Stimulated activated CD4-positive, alpha-beta T cell treated with anti-CD3 and anti-CD28 coated beads, Interleukin-1b, Interleukin-23, amount 100 ng/mL, for 24 hours (primary cell): ENCODE data around the gene ME3.

ENCODE experiments used
- DNase-seq, 4 experiments: peaks; one replicate each; pipeline ENCODE4 v3.0.0-alpha.2; 2020; ENCODE audit warnings: low read depth in 4 of 4, low spot score in 1 of 4

The ME3 gene

DNA sequence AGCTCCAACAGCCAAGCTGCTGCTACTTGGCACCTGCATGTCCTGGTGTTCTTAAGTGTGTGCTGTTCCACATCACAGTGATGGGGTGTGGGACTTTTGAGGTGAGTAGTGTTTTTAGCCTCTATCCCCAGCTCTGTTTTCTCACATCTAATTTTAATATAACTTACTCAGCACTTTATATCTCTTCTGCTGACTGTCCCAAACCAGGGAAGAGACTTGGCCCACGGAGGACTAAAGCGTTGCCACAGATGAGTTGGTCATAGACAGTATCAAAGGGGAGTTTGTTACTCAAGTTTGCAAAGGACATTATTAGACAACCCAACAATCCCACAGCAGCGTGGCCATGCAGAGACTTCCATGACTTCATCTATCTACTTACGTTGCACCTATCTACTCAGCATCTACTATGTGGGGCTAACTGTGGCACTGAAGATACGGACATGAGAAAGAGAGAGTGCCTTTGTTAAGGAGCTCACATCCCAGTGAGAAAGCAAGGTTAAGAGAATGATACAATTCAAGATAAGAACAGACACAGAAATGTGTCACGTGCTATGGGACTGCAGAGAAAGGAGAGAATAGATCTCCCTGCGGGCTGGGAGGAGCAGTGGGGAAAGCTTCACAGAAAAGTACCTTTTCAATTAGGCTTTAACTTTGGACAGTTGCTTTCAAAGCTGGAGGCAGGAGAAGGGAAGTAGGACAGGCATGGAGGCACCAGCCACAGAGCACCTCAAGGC is 82.4 kb downstream of the ME3 start:
- DNase-seq: no peak

DNA sequence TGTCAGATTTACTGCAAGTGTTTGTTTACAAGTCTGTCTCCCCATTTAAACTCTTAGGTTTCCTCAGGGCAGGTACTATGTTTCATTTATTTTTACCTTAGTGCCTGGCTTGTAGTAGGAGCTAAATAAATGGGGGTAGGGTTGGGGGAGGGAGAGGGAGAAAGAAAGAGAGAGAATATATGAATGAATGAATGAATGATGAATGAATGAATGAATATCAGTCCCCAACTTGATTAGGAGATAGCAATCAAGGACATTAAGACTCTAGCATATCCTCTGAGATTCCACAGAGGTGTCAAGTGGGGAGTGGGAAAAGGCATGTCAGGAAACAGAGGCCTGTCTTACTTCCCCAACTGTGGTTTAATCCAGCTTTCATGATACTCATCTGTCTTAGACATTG is 83.2 kb downstream of the ME3 start:
- no peak for DNase-seq

DNA sequence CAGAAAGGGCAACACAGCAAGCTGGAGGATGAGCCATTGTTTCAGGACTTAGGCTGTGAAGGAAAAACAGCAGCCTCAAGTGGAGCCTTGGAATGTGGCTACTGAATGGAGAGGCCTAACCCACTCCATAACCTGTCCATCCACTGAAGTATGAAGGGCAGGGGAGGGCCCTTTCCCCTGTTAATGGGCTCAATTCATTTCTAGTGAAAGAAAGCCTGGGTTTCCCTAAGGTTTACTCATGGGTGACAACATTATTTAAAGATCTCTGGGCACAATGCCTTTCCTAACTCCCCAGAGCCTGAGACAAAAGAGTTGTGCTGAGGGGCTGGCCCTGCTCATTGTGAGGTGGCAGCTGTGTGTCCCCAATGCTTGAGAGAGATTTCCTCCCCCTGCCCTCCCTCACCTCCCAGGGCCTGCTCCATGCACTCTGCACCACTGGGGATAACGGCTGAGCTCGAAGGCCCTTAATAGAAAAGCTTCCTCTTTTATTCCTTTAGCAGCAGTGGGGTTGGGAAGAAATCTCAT is 83.8 kb downstream of the ME3 start:
- no peak for DNase-seq

DNA sequence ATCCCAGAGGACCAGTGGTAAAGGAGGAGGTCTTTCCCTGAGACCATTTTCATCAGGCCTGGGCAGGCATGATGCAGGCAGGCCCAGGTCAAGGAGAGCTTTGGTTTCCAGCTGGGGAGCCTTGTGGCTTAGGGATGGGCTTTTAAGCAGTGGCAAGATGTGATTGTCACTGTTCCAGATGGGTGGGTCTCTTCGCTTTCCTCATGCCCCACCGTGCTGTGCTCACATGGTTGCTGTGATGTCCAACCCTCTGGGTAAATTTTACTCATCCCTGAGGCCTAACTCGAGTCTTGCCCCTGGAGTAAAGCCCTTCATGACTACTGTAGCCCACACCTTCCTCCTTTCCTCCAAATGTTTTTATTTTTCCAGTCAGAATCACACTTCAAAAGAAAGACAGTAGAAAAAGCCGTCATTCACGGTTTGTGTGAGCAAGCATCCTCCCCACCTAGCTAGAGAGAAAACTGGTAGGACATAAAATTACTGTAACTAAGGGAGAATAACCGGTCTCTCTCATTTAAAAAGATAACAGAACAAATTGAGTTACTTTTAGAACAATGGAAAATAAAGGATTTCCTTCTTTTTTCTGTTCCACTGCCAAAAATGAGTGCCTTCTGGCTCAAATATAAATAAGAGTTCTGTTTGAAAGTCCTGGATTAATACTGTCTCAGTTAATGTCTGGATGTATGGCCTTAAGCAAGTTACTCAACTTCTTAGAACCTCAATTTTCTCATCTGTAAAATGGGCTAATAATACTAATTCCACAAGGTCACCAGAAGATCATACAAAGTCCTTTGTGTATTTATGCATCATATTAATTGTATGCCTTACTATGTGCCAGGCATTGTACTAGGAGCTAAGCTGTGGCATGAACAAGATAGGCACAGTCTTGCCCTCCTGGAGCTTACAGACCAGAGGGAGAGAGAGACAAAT is 84.9 kb downstream of the ME3 start:
- no peak for DNase-seq

DNA sequence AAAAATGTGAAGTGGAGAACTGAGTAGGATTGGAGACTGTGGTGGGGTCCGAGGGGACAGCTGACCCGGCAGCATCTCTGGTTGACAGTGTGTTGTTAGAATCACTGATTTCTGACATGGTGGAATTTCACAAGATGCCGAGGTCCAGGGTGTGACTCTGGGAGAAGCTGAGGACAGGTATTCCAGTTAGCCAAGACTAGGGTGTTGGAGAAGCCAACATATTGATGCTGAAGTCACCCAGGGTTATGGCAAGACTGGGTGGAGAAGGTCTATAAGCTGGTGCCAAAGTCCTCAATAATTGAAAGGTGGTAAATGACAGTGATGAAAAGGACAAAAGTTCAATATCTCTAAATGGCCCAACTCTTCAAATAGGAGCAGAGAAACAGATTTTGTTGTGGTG is 86.1 kb downstream of the ME3 start:
- DNase-seq: no peak

DNA sequence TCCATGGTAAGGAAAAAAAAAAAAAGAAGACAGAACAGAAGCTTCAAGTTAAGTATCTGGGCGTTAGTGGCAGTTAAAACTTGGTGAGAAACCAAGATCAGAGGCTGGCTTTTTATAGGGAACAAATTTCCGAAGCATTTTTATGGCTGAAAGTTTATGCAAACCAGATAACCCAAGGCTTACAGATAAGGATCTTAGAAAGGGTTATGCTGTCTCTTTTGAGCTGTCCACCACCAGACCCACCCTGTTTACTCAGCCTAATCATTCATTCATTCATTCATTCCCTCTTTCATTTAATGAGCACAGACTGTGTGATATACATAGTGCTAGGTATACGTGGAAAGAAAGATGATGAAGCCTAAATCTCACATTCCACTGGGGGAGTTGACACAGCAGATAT is 89.5 kb downstream of the ME3 start:
- DNase-seq: no peak

DNA sequence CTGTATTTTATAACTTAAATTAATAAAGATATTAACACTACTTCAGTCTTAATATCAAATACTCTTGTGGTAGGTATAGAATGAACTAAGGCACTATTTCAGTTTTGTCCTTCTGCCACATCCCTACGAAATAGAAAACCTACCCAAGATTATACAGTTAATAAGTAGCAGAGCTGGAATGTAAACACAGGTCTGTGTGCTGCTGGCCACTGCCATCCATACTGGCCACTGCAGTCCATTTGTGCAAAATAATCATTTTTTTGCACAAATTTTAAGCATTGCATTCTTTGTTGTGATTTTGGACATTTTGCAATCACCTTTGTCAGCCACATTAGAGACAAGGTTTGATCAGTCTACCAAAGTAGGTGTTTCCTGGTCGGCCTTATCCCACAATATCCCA is 91.9 kb downstream of the ME3 start:
- no peak for DNase-seq

DNA sequence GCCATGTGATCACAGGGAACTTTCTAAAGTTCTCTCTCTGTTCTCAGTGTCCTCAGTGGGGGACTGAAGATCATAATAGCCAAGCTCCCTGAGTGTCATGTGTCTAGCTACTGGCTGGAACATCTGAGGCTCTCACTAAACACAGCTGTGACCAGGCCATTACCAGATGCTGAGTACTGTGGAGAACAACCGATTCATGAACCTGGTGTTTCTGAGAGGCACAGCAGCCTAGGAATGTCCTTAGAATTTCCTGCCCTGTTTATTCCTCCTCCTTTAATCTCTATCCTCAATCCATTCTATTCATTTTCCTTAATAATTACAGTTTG is 93.0 kb downstream of the ME3 start:
- DNase-seq: no peak

DNA sequence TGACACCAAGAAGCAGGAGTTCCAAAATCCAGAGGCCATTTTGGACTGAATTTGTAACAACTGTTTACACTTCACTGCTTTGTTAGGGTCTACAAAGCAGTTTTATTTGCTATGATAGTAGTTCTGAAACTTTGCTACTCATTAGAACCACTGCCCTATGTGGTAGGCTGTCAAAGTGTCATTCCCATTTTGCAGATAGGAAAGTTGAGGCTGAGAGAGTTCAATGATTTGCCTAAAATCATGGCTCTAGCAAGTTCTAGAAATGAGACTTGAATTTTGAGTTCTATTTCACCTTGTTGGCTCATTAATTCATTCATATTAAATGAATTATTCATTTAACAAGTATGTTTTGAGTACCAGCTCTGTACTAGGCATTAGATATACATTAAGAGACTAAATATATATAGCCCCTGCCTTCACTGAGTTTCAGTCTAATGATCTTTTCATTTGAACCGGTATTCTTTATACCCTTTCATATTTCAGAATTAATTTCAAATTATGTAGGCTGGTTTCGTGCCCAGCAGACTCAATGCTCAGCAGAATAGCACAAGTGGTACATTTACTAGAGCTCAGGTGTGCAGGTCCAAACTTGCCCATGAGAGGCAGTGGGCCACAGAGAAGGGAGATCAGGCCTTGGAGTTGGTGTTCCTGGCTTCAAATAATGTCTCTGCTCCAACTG is 93.5 kb downstream of the ME3 start:
- no peak for DNase-seq

DNA sequence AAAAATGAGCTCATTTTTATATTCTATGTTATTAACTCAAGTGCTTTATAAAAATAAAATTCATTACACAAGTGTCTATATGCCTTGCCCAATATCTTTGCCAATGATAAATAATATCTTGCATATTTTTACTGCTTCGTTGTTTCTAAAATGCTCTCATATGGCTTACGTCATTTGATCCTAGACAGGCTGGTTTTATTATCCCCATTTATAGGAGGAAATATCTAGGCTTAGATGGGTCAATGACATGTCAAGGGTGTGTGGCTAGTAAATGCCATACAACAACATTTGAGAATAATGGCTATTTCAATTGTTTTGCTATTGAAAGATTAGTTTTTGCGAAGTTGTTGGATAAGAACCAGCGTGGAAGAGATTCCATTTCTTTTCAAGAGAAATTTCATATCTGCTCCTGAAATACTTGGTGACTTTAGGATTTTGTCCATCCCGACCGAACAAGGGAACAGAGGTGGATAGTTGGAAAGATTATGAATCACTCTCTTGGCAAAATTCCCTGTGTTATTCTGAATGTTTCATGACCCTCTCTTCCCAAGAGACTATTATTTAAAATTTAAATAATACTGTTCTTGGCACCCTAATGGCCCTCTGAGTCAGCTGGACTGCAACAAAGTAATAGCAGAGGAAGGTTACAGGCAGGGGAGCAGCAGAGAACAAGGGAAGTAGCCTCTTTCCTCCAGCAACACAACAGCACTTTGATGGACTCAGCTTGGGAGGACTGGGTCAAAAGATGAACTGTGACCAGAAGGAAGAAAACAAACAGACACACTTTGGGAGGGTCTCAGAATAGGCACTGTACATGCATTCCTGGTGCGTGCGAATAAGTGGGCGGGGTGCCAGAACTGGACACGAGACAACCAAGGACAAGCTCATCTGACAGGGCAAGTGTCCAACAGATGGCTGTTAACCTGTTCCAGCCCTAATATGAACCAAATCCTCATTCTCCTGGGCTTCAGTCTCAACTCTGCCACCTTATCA is 94.5 kb downstream of the ME3 start:
- DNase-seq: no peak

DNA sequence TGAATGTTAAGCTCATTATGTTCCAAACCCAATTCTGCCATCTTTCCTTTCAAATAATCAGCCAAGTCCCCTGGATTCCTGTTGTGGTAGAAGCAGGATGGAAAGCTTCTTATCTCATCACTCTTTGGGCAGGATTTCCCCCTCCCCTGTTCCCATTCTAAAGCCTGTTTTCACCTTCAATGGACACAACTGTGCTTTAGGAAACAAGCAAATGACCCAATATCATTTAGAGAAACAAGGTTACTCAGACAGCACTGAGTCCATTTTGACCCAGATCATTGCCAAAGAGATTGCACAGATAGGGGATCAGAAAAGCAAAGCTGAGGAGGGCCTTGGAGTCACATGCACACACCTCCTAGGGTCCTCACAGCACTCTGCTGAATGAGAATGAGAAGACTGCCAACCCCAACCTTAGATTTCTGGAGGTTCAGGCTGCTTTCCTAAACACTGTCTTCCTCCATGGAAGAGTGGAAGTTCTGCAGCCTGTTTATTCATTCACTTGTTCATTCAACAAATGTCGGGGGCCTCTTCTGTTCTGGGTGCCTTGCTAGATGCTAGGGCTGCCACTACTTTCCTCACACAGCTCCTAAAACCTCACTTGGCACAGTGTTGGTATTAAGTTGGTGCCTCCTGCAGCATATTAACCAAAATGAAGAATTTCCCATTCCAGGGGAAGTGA is 95.3 kb downstream of the ME3 start:
- no peak for DNase-seq

DNA sequence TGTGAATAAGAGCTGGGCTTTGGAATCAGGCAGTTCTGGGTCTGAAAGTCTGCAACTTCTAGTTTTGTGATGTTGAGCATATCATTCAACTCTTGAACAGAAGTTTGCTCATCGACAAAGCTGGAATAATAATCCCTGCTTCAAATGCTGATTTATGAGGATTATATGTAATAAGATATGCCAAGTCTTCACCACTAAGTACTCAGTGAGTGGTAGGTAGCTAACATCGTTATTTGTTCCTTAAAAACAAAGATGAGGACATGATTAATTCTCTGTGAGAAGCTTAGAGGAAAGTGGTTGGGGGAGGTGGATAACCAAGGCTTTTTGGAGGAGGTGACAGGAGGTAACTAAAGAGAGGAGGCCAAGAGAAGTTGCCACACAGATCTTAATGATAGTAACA is 96.5 kb downstream of the ME3 start:
- DNase-seq: no peak

DNA sequence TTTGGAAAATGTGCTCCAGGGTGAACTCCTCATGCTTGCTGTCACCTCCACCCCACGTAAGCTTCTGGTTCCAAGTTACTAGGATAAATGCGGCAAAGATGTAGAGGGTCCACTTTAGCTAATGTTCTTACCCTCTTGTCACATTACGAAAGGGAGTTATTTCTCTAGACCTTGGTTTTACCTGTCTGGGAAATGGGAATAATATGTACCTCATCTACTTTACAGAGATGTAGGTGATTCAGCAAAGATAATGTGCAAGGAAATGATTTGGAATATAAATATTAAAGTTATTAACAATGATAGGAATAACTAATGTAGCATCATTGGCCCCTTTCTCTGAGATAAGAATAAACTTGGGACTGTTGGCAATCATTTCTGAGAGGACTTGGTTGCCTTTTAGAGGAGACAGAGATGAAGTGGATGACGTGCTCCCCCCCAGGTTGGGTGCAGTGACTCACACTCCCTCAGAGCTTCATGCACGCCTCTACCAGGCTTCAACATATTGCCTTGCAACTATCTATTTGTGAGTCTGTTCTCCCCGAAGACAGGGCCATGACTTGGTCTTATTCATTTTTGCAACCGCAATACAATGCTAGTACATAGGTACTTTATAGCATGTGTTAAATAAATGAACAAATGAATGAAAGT is 97.1 kb downstream of the ME3 start:
- DNase-seq: no peak

DNA sequence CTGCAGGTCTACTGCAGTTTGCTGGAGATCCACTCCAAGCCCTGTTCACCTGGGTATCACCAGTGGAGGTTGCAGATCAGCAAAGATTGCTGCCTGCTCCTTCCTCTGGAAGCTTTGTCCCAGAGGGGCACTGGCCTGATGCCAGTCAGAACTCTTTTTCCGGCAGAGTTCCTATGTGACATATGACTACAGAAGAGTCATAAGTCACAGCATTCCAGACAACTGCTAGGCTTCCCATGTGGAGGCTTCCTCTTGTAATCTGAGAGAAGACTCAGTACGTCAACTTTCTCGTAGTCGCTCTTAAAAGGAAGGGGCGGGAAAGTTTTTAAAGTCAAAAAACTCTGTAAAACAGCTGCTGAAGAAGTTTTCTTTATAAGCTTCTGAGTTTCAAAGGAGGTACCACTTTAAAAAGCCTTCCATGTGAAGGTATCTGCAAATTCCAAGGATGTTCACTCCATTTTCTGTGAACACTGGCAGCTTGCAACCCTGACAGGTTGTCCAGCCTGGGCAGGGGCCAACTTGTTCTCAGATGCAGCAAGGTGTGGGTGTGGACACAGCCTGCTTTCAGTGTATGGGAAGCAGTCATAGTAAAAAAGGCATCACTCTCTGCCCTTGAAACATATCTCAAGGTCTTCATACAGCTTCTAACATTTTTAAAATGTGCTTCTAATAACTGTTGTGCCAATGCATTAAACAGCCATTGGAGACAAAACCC is 97.8 kb downstream of the ME3 start:
- no peak for DNase-seq

DNA sequence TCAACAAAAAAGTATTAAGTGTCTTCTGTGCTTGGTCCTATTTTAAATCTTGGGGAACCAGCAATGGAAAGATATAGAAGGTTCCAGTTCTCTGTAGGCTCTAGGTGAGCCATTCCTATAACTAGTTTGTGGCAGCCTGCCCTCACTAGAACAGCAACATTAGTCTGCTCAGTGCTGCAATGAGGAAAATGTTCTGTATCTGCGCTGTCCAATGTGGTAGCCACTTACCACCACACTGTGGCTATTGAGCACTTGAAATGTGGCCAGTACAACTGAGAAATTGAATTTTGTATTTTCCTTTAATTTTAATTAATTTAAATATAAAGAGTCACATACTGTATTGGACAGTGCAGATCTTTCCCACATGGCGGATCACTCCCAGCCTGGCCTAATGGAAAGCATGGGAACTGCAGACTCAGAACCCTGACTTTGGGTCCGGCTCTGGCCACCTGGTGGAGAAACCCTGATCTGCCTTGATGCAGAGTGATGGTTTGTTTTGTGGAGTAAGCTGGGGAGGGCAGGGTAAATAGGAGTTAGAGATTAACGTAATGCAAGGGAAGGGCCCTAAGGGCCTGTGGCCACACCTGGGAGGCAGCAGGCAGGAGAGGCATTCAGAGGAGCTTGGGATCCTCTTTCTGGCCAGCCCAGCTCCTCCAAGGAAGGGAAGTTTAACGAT is 101.0 kb downstream of the ME3 start:
- DNase-seq: no peak

DNA sequence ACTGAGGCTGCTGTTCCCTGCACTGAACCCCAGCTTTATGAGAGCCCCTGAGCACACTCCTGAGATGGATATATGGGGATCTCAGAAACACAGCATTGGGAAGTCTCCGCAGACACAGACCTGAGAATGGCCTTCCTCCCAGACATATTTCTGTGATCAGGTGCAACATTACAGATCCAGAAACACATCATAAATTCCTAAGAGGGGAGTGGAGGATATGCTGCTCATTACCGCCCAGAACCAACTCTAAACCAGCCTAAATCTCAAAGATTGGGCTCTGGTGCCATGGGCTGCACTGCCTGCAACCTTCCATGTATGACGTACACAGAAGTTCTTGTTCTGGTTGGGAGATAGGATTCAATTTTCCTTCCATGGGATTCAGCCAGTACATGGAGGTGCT is 102.0 kb downstream of the ME3 start:
- DNase-seq: no peak

DNA sequence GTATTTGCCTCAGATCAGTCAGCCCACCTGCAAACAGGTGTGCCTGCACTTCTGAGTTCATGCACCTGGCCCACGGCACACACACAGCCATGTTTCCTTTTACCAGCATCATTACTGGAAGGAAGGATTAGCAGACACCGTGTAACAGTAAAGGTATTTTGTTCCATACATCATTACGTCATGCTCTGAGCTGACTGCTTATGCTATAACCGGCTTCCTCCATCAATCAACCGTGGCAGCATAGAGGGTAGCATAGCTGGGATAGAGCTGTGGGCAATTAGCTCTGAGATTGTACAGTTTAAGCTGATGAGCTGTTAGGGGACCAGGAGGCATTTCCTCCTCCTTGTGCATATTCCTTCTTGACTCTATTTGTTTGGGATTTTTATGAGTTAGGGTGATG is 102.4 kb downstream of the ME3 start:
- DNase-seq: no peak

DNA sequence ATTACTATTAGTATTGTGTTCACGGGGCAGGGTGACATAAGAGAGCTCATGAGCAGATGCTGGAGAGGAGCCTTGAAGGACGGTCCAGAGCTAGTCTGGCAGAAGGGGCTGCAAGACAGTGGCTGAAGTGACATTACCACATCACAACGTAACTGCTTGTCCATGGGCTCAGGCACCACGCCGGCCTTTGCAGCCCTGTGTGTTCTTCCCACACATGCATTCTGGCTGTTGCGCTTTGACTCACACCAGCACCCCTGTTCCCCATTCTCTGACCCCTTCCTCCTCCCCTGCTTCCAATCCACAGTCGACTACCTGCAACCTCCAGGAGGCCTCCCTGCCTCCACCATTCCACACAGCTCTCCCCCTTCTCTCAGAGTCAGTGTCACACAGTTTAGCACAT is 103.3 kb downstream of the ME3 start:
- no peak for DNase-seq
